Measurements from ENCODE around the gene SYNDIG1.

GRCh38 chr20:24607402-24607801 lies 138.0 kb downstream of the SYNDIG1 start:
- no peak for TF ChIP-seq POLR2A (IDR thresholded peaks at IDR 0.05)
- no peak for TF ChIP-seq CTCF (IDR thresholded peaks at IDR 0.05)

Measured in prostate gland (tissue), 2 donors.